ENCODE data around the gene ERG. TPM values are rescaled to one million over a fixed set of nuclear protein-coding genes. Genes with fewer than 3 reads are reported as not detected.

The ERG gene
- total RNA-seq, 1 experiment from 2014 or later, result 0.11 TPM

DNA sequence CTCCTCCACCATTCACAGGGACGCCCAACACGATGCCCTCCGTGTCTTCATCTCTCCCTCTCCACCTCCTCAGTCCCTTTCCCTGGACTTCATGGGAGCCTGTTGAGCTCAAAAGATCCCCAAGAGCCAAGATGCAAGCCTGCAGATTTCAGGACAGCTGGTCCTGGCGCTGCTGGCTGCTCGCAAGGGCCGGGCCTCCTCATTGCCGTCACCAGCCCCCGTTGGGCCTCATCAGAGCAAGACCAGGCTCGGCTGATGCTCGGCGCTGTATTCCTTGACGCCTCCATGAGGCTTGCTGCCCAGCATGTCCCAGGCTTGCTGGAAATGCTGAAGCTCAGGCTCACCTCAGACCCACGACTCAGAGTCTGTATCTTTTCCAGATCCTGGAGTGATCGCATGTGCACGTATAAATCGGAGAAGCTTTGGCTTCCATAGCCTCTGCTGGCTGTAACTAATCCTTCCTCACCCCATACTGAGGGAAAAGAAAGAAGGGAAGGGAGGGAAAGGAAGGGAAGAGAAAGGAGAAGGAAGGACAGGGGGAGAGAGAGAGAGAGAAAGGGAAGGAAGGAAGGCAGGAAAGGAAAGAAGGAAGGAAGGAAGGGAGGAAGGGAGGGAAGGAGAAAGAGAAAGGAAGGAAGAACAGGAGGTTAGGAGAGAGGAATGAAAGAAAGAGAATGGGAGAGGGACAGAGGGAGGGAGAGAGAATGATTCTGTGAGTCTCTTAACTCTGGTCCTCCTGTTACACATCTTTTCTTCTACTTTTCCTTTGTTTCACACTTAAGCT lies 146.9 kb downstream of the ERG start:
- no peaks in the 10 kb centered on the region for H3K9me3 Mint-ChIP-seq
- no peak overlapping the region for H3K27ac ChIP-seq (ENCODE audit: insufficient read length, low read depth, low read length)
- H4K20me1 ChIP-seq (ENCODE audit: control insufficient read depth, insufficient read depth, insufficient read length), result no peaks in the 10 kb centered on the region
- no peak overlapping the region for H3K9ac ChIP-seq (ENCODE audit: extremely low read depth, insufficient read length, low read length)
- H3K4me1 Mint-ChIP-seq, result peaks cover 25% of the 10 kb centered on the region in 2 experiments
- no peak overlapping the region for H2BK5ac ChIP-seq (ENCODE audit: insufficient read length, low read length)
- no peak overlapping the region for H4K5ac ChIP-seq (ENCODE audit: insufficient read length, low read depth, low read length)
- H3K18ac ChIP-seq (ENCODE audit: insufficient read length, low read depth, low read length), result peak overlapping the region; percentile 34
- no peak overlapping the region for H4K8ac ChIP-seq (replicated peaks; ENCODE audit: insufficient read length, low read depth, low read length)
- H2BK12ac ChIP-seq (ENCODE audit: insufficient read length, low read depth, low read length), result no peak overlapping the region
- H2AFZ ChIP-seq (ENCODE audit: low read length), result no peak overlapping the region
- H3K56ac ChIP-seq (ENCODE audit: insufficient read length, low read depth, low read length), result no peak overlapping the region
- H2AK5ac ChIP-seq (ENCODE audit: insufficient read length, low read length), result no peak overlapping the region
- no peak for DNase-seq
- H3K36me3 Mint-ChIP-seq (ENCODE audit: insufficient read depth in 1 of 3, low read depth in 3 of 3), result no peaks in the 10 kb centered on the region
- H2BK15ac ChIP-seq (ENCODE audit: low read depth, low read length), result no peak overlapping the region
- H3K9me3 ChIP-seq (ENCODE audit: control insufficient read depth, low read depth, low read length), result no peaks in the 10 kb centered on the region
- no peak overlapping the region for H3K4me2 ChIP-seq (ENCODE audit: insufficient read depth, insufficient read length, low read length)
- H3K27me3 ChIP-seq (ENCODE audit: insufficient read depth, low read length), result no peaks in the 10 kb centered on the region; the same call in 1 of the 2 replicates
- H3K4ac ChIP-seq (ENCODE audit: low read depth, low read length), result no peak overlapping the region
- H3T11ph ChIP-seq (ENCODE audit: low read length), result no peak overlapping the region
- no peaks in the 10 kb centered on the region for H3K79me1 ChIP-seq (ENCODE audit: insufficient read depth, low read depth, low read length, poor library complexity, severe bottlenecking)
- H3K4me1 ChIP-seq (ENCODE audit: insufficient read depth, low read length), result peaks cover 9% of the 10 kb centered on the region; the same call in 1 of the 2 replicates
- H2BK120ac ChIP-seq (ENCODE audit: low read depth, low read length, poor library complexity, severe bottlenecking), result no peak overlapping the region
- H3K4me3 Mint-ChIP-seq, result no peak overlapping the region
- TF ChIP-seq, protein P1, sequence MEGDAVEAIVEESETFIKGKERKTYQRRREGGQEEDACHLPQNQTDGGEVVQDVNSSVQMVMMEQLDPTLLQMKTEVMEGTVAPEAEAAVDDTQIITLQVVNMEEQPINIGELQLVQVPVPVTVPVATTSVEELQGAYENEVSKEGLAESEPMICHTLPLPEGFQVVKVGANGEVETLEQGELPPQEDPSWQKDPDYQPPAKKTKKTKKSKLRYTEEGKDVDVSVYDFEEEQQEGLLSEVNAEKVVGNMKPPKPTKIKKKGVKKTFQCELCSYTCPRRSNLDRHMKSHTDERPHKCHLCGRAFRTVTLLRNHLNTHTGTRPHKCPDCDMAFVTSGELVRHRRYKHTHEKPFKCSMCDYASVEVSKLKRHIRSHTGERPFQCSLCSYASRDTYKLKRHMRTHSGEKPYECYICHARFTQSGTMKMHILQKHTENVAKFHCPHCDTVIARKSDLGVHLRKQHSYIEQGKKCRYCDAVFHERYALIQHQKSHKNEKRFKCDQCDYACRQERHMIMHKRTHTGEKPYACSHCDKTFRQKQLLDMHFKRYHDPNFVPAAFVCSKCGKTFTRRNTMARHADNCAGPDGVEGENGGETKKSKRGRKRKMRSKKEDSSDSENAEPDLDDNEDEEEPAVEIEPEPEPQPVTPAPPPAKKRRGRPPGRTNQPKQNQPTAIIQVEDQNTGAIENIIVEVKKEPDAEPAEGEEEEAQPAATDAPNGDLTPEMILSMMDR (conservative IDR thresholded peaks at IDR 0.05), result no peak
- no peak overlapping the region for H3K27ac Mint-ChIP-seq
- H3K14ac ChIP-seq (ENCODE audit: insufficient read depth, low read length), result 0 out of 2 replicates have a peak overlapping the region, but pooled peaks have one; percentile 1
- no peak overlapping the region for H2BK20ac ChIP-seq (ENCODE audit: low read depth, low read length, poor library complexity, severe bottlenecking)
- WGBS (ENCODE audit: extremely low coverage, insufficient read length, low lambda C conversion rate), result no CpG with 5 or more reads among the region's 16 CpGs
- no peak overlapping the region for H4K91ac ChIP-seq (ENCODE audit: insufficient read length, low read depth, low read length)
- H3K23ac ChIP-seq (ENCODE audit: insufficient read length, low read depth, low read length), result no peak overlapping the region
- H3K23me2 ChIP-seq (ENCODE audit: insufficient read length, low read depth, low read length, poor library complexity, severe bottlenecking), result no peaks in the 10 kb centered on the region
- peaks cover 36% of the 10 kb centered on the region for H3K27me3 Mint-ChIP-seq (ENCODE audit: low read depth)
- H3K79me2 ChIP-seq (ENCODE audit: insufficient read depth, low read length), result no peaks in the 10 kb centered on the region

All from H9 (cell line).